Duodenal mucosa (tissue), 2 donors: ENCODE data around the gene RTL10.
"Not testable (repeated sequence)": the region's sequence is repeated elsewhere in the genome, so short reads cannot be mapped to it uniquely, and the experiment has no call there.

Source experiments
- H3K27ac ChIP-seq: one replicate; pipeline ENCODE4 v1.7.0; 2013; ENCODE audit warnings: low read depth, low read length
- H3K27me3 ChIP-seq, 2 donors: one replicate each; pipeline ENCODE4 v1.7.0; 2013; ENCODE audit warnings: low read length in 2 of 2, control low read depth in 1 of 2; ENCODE audit not compliant: insufficient read depth in 2 of 2, control insufficient read depth in 1 of 2
- H3K36me3 ChIP-seq, 2 donors: one replicate each; pipeline ENCODE4 v1.7.0; 2013; ENCODE audit warnings: low read length in 2 of 2, control low read depth in 1 of 2; ENCODE audit not compliant: insufficient read depth in 2 of 2, control insufficient read depth in 1 of 2
- H3K4me1 ChIP-seq, 2 donors: one replicate each; pipeline ENCODE4 v1.7.0; 2013; ENCODE audit warnings: low read length in 2 of 2, control low read depth in 1 of 2; ENCODE audit not compliant: insufficient read depth in 2 of 2, control insufficient read depth in 1 of 2
- H3K4me3 ChIP-seq, 2 donors: one replicate each; pipeline ENCODE4 v1.7.0; 2013; ENCODE audit warnings: low read length in 2 of 2, low read depth in 1 of 2
- H3K9ac ChIP-seq, 2 donors: one replicate each; pipeline ENCODE4 v1.7.0; 2013; ENCODE audit warnings: low read length in 2 of 2, low read depth in 1 of 2
- H3K9me3 ChIP-seq, 2 donors: one replicate each; pipeline ENCODE4 v1.7.0; 2013; ENCODE audit warnings: low read length in 2 of 2, control low read depth in 1 of 2; ENCODE audit not compliant: control insufficient read depth in 1 of 2

The RTL10 gene

GRCh38 chr22:19889951-19890350 is 35.3 kb upstream of the RTL10 start:
- Histone ChIP-seq H3K27ac (no peak overlapping the region), H3K9ac (no peak overlapping the region), H3K4me3 (no peak overlapping the region), H3K9me3 (no peaks in the 10 kb centered on the region), H3K4me1 (peaks cover 16 to 19% of the 10 kb centered on the region in 2 donors), H3K27me3 (no peaks in the 10 kb centered on the region), H3K36me3 (peaks cover 0 to 8% of the 10 kb centered on the region in 2 donors)

DNA sequence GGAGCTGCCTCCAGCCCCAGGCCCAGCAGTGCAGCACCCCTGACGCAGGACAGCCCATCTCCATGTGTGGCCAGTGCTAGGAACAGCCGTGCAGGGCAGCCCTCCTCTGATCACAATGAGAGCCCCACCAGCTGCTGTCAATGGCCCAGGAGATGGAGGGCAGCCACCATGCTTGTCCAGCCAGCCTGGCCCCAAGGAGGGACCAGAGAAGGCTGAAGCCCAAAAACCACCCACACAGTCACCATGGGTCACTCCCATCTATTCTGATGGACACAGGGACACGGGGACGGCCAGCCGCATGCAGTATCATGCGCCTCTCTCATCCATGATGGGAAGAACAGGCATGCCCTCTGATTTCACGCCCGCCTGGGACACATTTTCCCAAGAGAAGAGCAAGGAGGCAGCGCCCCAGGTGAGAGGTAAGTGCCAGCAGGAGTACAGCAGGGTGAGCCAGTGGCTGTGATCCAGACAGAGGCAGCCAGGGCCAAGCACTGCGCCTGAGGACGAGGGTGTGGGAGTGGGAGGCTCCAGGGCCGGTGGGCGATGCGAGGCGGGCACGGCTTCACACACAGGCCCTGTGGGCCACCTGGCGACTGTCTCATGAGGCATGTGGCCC is 33.6 kb upstream of the RTL10 start:
- H3K36me3 ChIP-seq = no peaks in the 10 kb centered on the region
- no peaks in the 10 kb centered on the region for H3K9me3 ChIP-seq
- H3K27ac ChIP-seq = no peak overlapping the region
- no peak overlapping the region for H3K4me3 ChIP-seq
- no peaks in the 10 kb centered on the region for H3K27me3 ChIP-seq
- peaks cover 16 to 19% of the 10 kb centered on the region in 2 donors for H3K4me1 ChIP-seq
- no peak overlapping the region for H3K9ac ChIP-seq

DNA sequence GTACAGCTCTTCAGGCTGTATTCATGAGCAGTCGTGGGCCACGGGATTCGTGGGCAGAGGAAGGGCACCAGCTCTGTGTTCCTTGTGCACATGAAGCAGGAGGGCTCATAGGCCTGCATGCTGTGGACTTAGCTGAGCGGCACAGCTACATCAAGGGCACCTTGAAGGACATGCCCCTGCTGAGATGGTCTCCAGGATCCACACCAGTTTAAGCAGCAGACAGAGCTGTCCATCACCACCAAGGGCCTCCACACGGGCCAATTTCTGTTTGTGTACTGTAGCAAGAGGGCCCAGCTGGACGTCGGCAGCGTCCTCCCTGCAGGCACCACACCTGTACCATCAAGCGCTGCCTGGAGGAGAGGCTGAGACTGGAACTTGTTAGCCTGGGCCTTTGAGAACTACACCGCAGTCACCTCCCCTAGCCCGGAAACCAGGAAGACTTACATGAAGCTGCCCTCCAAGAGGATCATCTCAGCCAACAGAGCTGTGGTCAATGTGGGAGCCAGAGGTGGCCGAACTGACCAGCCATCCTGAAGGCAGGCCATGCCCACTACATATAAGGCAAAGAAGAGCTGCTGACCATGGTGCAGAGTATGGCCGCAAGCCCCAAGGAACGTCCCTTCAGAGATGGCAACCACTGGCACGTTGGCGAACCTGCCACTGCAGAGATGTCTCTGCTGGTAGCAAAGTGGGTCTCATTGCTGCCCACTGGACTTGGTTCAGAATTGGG is 32.7 kb upstream of the RTL10 start:
- no peaks in the 10 kb centered on the region for H3K27me3 ChIP-seq
- no peak overlapping the region for H3K9ac ChIP-seq
- no peak overlapping the region for H3K4me3 ChIP-seq
- no peaks in the 10 kb centered on the region for H3K36me3 ChIP-seq
- H3K27ac ChIP-seq = no peak overlapping the region
- H3K9me3 ChIP-seq = no peaks in the 10 kb centered on the region
- peaks cover 11 to 18% of the 10 kb centered on the region in 2 donors for H3K4me1 ChIP-seq

- Histone ChIP-seq H3K36me3 (no peaks in the 10 kb centered on the region), H3K4me1 (peaks cover 4 to 11% of the 10 kb centered on the region in 2 donors), H3K9ac (no peak overlapping the region), H3K27ac (no peak overlapping the region), H3K4me3 (no peak overlapping the region), H3K27me3 (no peaks in the 10 kb centered on the region), H3K9me3 (no peaks in the 10 kb centered on the region)
Observed at GRCh38 chr22:19886605-19887255, 32.1 kb upstream of the RTL10 start.

DNA sequence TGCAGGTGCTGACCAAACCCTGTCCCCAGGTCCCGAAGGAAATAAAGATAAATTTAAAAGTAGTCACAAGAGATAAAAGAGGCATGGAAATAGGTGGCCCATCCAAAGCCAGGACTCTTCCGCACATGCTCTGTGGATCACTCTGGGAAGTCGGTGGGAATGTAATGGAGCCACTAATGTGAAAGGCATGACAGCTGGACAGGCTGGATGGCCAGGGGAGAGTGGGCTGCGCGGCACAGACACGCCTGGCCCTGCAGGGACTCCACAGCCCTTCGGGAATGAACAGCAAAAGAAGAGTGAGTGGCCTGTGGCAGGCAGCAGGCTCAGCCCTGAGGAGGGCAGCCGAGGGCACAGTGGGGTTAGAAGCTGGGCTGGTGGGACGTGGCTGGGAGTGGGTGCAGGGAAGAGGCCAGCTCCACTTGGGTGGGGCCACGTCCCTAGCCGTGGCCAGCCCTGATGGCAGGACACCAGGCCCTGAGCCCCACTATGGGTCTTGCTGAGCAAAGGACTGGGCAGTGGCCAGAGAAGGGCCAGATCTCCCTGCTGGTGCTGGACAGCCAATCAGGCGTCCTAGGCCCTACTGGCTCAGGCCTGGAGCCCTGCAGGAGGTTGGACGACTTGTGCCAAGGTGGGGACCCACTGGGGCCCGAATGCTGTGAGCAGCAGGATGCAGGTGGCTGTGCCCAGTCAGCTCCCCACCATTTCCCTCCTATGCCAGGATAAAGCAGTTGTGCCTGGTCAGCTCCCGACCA is 31.3 kb upstream of the RTL10 start:
- no peaks in the 10 kb centered on the region for H3K27me3 ChIP-seq
- no peak overlapping the region for H3K27ac ChIP-seq
- H3K9me3 ChIP-seq = no peaks in the 10 kb centered on the region
- no peak overlapping the region for H3K4me3 ChIP-seq
- no peak overlapping the region for H3K9ac ChIP-seq
- H3K36me3 ChIP-seq = no peaks in the 10 kb centered on the region
- H3K4me1 ChIP-seq = peaks cover 0 to 7% of the 10 kb centered on the region in 2 donors

DNA sequence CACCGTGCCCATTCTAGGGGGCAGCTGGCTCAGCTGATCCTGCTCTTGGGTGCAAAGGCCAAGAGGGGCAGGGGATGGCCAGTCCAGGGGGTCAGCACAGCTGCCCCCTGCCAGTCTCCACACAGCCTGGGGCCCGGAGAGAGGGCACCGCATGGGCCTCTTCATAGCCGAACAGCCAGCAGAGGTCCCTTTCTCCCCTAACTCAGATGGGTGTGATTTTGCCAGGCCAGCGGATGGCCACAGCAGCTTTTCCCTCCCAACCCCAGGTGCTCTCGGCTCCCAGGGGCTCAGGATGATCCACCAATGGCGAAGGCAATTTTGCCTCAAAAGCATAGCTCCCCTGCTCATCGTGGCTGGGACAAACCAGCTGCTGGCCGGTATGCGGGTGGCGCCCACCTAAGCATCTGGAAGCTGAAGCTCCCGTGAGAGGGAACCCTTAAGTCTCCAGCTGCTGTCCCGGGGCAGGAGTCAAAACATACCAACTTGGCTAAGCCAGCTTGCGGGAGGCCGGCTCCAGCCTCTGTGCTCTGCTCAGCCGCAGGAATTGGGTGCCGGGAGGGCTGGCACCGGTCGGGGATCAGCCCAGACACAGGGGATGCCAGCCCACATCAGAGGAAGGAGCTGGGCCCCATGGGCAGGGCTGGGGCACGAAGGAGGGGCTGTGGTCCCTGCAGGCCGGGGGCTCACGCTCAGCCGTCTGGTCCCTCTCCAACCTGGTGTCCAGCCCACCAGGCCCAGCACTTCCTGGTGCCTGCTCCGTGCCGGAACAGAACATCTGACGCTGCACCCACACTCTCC is 30.5 kb upstream of the RTL10 start:
- H3K9me3 ChIP-seq = no peaks in the 10 kb centered on the region
- no peak overlapping the region for H3K9ac ChIP-seq
- no peak overlapping the region for H3K4me3 ChIP-seq
- no peaks in the 10 kb centered on the region for H3K27me3 ChIP-seq
- H3K36me3 ChIP-seq = no peaks in the 10 kb centered on the region
- peaks cover 0 to 3% of the 10 kb centered on the region in 2 donors for H3K4me1 ChIP-seq
- no peak overlapping the region for H3K27ac ChIP-seq

GRCh38 chr22:19884161-19884953 is 29.7 kb upstream of the RTL10 start:
- H3K27ac ChIP-seq = no peak overlapping the region
- no peaks in the 10 kb centered on the region for H3K27me3 ChIP-seq
- no peaks in the 10 kb centered on the region for H3K9me3 ChIP-seq
- no peak overlapping the region for H3K4me3 ChIP-seq
- H3K4me1 ChIP-seq = peaks cover 0 to 3% of the 10 kb centered on the region in 2 donors
- no peak overlapping the region for H3K9ac ChIP-seq
- H3K36me3 ChIP-seq = no peaks in the 10 kb centered on the region

- not testable (repeated sequence) for H3K9me3 ChIP-seq, H3K36me3 ChIP-seq, H3K4me3 ChIP-seq, H3K27me3 ChIP-seq, H3K27ac ChIP-seq, H3K4me1 ChIP-seq, H3K9ac ChIP-seq
Observed at GRCh38 chr22:19883446-19883845, 28.8 kb upstream of the RTL10 start.
